GM18526 (cell line): Measurements from ENCODE around the gene SYCP2.

ENCODE experiments used
- POLR2A ChIP-seq: IDR thresholded peaks from 3 replicates; pipeline ENCODE4 v1.6.1; 2011; ENCODE audit not compliant: insufficient read length; ENCODE audit errors: extremely low read depth

SYCP2 gene

GRCh38 chr20:59880198-59880597 lies 53.2 kb downstream of the SYCP2 start:
- TF ChIP-seq POLR2A, result no peak

- no peak for TF ChIP-seq POLR2A
Measured at GRCh38 chr20:59873409-59873808, 60.0 kb downstream of the SYCP2 start.

GRCh38 chr20:59871096-59871495 lies 62.3 kb downstream of the SYCP2 start:
- no peak for TF ChIP-seq POLR2A

- no peak for TF ChIP-seq POLR2A
Measured at GRCh38 chr20:59866338-59866737, 67.1 kb downstream of the SYCP2 start.

GRCh38 chr20:59864726-59865125 lies 68.7 kb downstream of the SYCP2 start:
- no peak for TF ChIP-seq POLR2A

- TF ChIP-seq POLR2A, result no peak
Measured at GRCh38 chr20:59863058-59863457, 70.4 kb downstream of the SYCP2 start.

- TF ChIP-seq POLR2A, result no peak
Measured at GRCh38 chr20:59861401-59861800, 72.0 kb downstream of the SYCP2 start.

GRCh38 chr20:59858425-59858824 lies 75.0 kb downstream of the SYCP2 start:
- no peak for TF ChIP-seq POLR2A

- TF ChIP-seq POLR2A, result no peak
Measured at GRCh38 chr20:59857966-59858365, 75.5 kb downstream of the SYCP2 start.

GRCh38 chr20:59850018-59850641 lies 83.3 kb downstream of the SYCP2 start:
- TF ChIP-seq POLR2A, result no peak

- TF ChIP-seq POLR2A, result no peak
Measured at GRCh38 chr20:59848182-59848581, 85.3 kb downstream of the SYCP2 start.

GRCh38 chr20:59845472-59845871 lies 88.0 kb downstream of the SYCP2 start:
- TF ChIP-seq POLR2A, result no peak

- TF ChIP-seq POLR2A, result no peak
Measured at GRCh38 chr20:59839400-59839799, 94.0 kb downstream of the SYCP2 start.

GRCh38 chr20:59837623-59838394 lies 95.6 kb downstream of the SYCP2 start:
- no peak for TF ChIP-seq POLR2A

GRCh38 chr20:59836767-59837166 lies 96.7 kb downstream of the SYCP2 start:
- no peak for TF ChIP-seq POLR2A
